ENCODE results near the gene TRIO.

The TRIO gene

GRCh38 chr5:14366763-14367162 lies 223.6 kb downstream of the TRIO start (continued):
- no peak for TF ChIP-seq CSRNP3 (CRISPR knock-in tag; IDR thresholded peaks at IDR 0.05)

GRCh38 chr5:14367364-14367763 lies 224.2 kb downstream of the TRIO start:
- no peak for ATAC-seq
- no peak for TF ChIP-seq PPARA (CRISPR knock-in tag; IDR thresholded peaks at IDR 0.05; ENCODE audit: borderline replicate concordance)
- no peak for TF ChIP-seq ARNTL (CRISPR knock-in tag; IDR thresholded peaks at IDR 0.05; ENCODE audit: borderline replicate concordance, low read depth)
- no peak for TF ChIP-seq ZNF70 (CRISPR knock-in tag; IDR thresholded peaks at IDR 0.05)
- no peak for TF ChIP-seq ZNF565 (CRISPR knock-in tag; conservative IDR thresholded peaks at IDR 0.05; ENCODE audit: low read depth)
- no peak for TF ChIP-seq ISL1 (CRISPR knock-in tag; IDR thresholded peaks at IDR 0.05)
- TF ChIP-seq GLIS3 (CRISPR knock-in tag; IDR thresholded peaks at IDR 0.05): no peak

- no peak for ATAC-seq
- TF ChIP-seq PATZ1 (CRISPR knock-in tag; IDR thresholded peaks at IDR 0.05; ENCODE audit: borderline replicate concordance) (no peak), ISL1 (CRISPR knock-in tag; IDR thresholded peaks at IDR 0.05) (no peak), TOX (CRISPR knock-in tag; IDR thresholded peaks at IDR 0.05; ENCODE audit: borderline replicate concordance) (no peak), GLIS3 (CRISPR knock-in tag; IDR thresholded peaks at IDR 0.05) (no peak)
These were observed 226.6 kb downstream of the TRIO start for GRCh38 chr5:14369780-14370179.

GRCh38 chr5:14370386-14370785 lies 227.2 kb downstream of the TRIO start:
- ATAC-seq: no peak
- no peak for TF ChIP-seq PPARA (CRISPR knock-in tag; IDR thresholded peaks at IDR 0.05; ENCODE audit: borderline replicate concordance)
- TF ChIP-seq ZNF8 (CRISPR knock-in tag; IDR thresholded peaks at IDR 0.05): no peak
- TF ChIP-seq CSDC2 (CRISPR knock-in tag; IDR thresholded peaks at IDR 0.05): no peak
- no peak for TF ChIP-seq CSRNP3 (CRISPR knock-in tag; IDR thresholded peaks at IDR 0.05)
- no peak for TF ChIP-seq ZFP3 (CRISPR knock-in tag; IDR thresholded peaks at IDR 0.05)
- no peak for TF ChIP-seq TOX (CRISPR knock-in tag; IDR thresholded peaks at IDR 0.05; ENCODE audit: borderline replicate concordance)
- no peak for TF ChIP-seq ISL1 (CRISPR knock-in tag; IDR thresholded peaks at IDR 0.05)

GRCh38 chr5:14373685-14374084 lies 230.5 kb downstream of the TRIO start:
- ATAC-seq: no peak
- TF ChIP-seq ZC3H10 (CRISPR knock-in tag; IDR thresholded peaks at IDR 0.05) (no peak), OSR1 (CRISPR knock-in tag; IDR thresholded peaks at IDR 0.05) (no peak), CSRNP3 (CRISPR knock-in tag; IDR thresholded peaks at IDR 0.05) (no peak), RARB (CRISPR knock-in tag; IDR thresholded peaks at IDR 0.05) (no peak), ARNTL (CRISPR knock-in tag; IDR thresholded peaks at IDR 0.05; ENCODE audit: borderline replicate concordance, low read depth) (no peak), ESRRG (CRISPR knock-in tag; IDR thresholded peaks at IDR 0.05) (no peak), POU6F1 (CRISPR knock-in tag; IDR thresholded peaks at IDR 0.05; ENCODE audit: borderline replicate concordance, low read depth) (no peak), CREB5 (CRISPR knock-in tag; IDR thresholded peaks at IDR 0.05; ENCODE audit: low read depth) (no peak), TSHZ2 (CRISPR knock-in tag; IDR thresholded peaks at IDR 0.05) (no peak), ZNF565 (CRISPR knock-in tag; conservative IDR thresholded peaks at IDR 0.05; ENCODE audit: low read depth) (no peak), ZNF8 (CRISPR knock-in tag; IDR thresholded peaks at IDR 0.05) (no peak), ZFP3 (CRISPR knock-in tag; IDR thresholded peaks at IDR 0.05) (no peak), PATZ1 (CRISPR knock-in tag; IDR thresholded peaks at IDR 0.05; ENCODE audit: borderline replicate concordance) (no peak), SNAI2 (CRISPR knock-in tag; IDR thresholded peaks at IDR 0.05) (no peak)
